Glutamatergic neuron (in vitro differentiated cells): ENCODE results near the gene CDH20. TPM values are rescaled to one million over a fixed set of nuclear protein-coding genes. Genes with fewer than 3 reads are reported as not detected.

Experiments
- DNase-seq: peaks from one replicate; pipeline ENCODE4 v3.0.0; 2022
- H3K27ac Mint-ChIP-seq: one replicate; pipeline ENCODE4 v1.8.0; 2020; ENCODE audit warnings: mild to moderate bottlenecking, mixed read lengths, inconsistent platforms; ENCODE audit not compliant: unreplicated experiment
- H3K27me3 Mint-ChIP-seq: one replicate; pipeline ENCODE4 v1.8.0; 2020; ENCODE audit warnings: mild to moderate bottlenecking, moderate library complexity, mixed read lengths, inconsistent platforms; ENCODE audit not compliant: unreplicated experiment
- H3K36me3 Mint-ChIP-seq: one replicate; pipeline ENCODE4 v1.8.0; 2020; ENCODE audit warnings: mild to moderate bottlenecking, mixed read lengths, inconsistent platforms; ENCODE audit not compliant: unreplicated experiment
- H3K4me1 Mint-ChIP-seq: one replicate; pipeline ENCODE4 v1.8.0; 2020; ENCODE audit warnings: mild to moderate bottlenecking, low read depth, mixed read lengths, inconsistent platforms; ENCODE audit not compliant: unreplicated experiment
- H3K4me3 Mint-ChIP-seq: one replicate; pipeline ENCODE4 v1.8.0; 2020; ENCODE audit warnings: mild to moderate bottlenecking, mixed read lengths, inconsistent platforms; ENCODE audit not compliant: unreplicated experiment
- H3K9me3 Mint-ChIP-seq: one replicate; pipeline ENCODE4 v1.8.0; 2020; ENCODE audit warnings: mild to moderate bottlenecking, moderate library complexity, mixed read lengths, inconsistent platforms; ENCODE audit not compliant: unreplicated experiment
- CTCF ChIP-seq: fragments of 200-600 bp; sonication (generic); IDR thresholded peaks from one replicate; pipeline ENCODE4 v1.5.0; 2021; ENCODE audit not compliant: partially characterized antibody, unreplicated experiment
- total RNA-seq: library from RNA; stranded (reverse); fragmentation: NEBNext Ultra II Directional; extraction: Animal tissue kit (Norgen Biotek cat#: 25700); gene quantifications from one replicate; pipeline ENCODE4 v1.2.1, GENCODE V29; 2021; ENCODE audit not compliant: unreplicated experiment

Gene CDH20
- total RNA-seq, 1 donor from 2014 or later: 0.47 TPM

GRCh38 chr18:61587865-61588264 is 254.6 kb downstream of the CDH20 start:
- no peak overlapping the region for H3K27ac Mint-ChIP-seq
- H3K4me1 Mint-ChIP-seq: no peaks in the 10 kb centered on the region
- no peak for TF ChIP-seq CTCF
- H3K9me3 Mint-ChIP-seq: no peaks in the 10 kb centered on the region
- H3K36me3 Mint-ChIP-seq: no peaks in the 10 kb centered on the region
- DNase-seq: no peak
- H3K4me3 Mint-ChIP-seq: no peak overlapping the region
- peaks cover 1% of the 10 kb centered on the region for H3K27me3 Mint-ChIP-seq

- Mint-ChIP-seq H3K27ac (no peak overlapping the region), H3K9me3 (no peaks in the 10 kb centered on the region)
- no peak for TF ChIP-seq CTCF
Observed at GRCh38 chr18:61589053-61589723, 256.0 kb downstream of the CDH20 start.

GRCh38 chr18:61589724-61590065 is 256.5 kb downstream of the CDH20 start:
- Mint-ChIP-seq H3K27me3 (no peaks in the 10 kb centered on the region), H3K4me1 (no peaks in the 10 kb centered on the region), H3K9me3 (no peaks in the 10 kb centered on the region), H3K27ac (no peak overlapping the region), H3K36me3 (no peaks in the 10 kb centered on the region), H3K4me3 (no peak overlapping the region)
- DNase-seq: no peak
- TF ChIP-seq CTCF: no peak

More at GRCh38 chr18:61589053-61589723, 256.0 kb downstream of the CDH20 start:
- DNase-seq: no peak
- Mint-ChIP-seq H3K27me3 (no peaks in the 10 kb centered on the region), H3K36me3 (no peaks in the 10 kb centered on the region), H3K4me1 (no peaks in the 10 kb centered on the region), H3K4me3 (no peak overlapping the region)

GRCh38 chr18:61591253-61591652 is 258.0 kb downstream of the CDH20 start:
- Mint-ChIP-seq H3K27ac (no peak overlapping the region), H3K36me3 (no peaks in the 10 kb centered on the region), H3K9me3 (no peaks in the 10 kb centered on the region), H3K4me3 (no peak overlapping the region), H3K27me3 (peaks cover 4% of the 10 kb centered on the region), H3K4me1 (no peaks in the 10 kb centered on the region)
- no peak for DNase-seq
- TF ChIP-seq CTCF: no peak

GRCh38 chr18:61595615-61596251 is 262.5 kb downstream of the CDH20 start:
- Mint-ChIP-seq H3K36me3 (no peaks in the 10 kb centered on the region), H3K27ac (no peak overlapping the region), H3K4me3 (no peak overlapping the region), H3K4me1 (no peaks in the 10 kb centered on the region), H3K27me3 (peaks cover 5% of the 10 kb centered on the region), H3K9me3 (no peaks in the 10 kb centered on the region)
- DNase-seq: no peak
- TF ChIP-seq CTCF: no peak
